K562 (cell line): ENCODE data around the gene CHML. TPM values are rescaled to one million over a fixed set of nuclear protein-coding genes. Genes with fewer than 3 reads are reported as not detected.

ENCODE experiments used
- ATAC-seq: fragments of 200-7000 bp; cut with Tn5 transposase; 3 replicates; pipeline ENCODE4 v1.9.1; 2020; ENCODE audit warnings: moderate library complexity
- BruUV-seq: library from RNA; stranded (reverse); fragments of 400-500 nt; replicated peaks from 2 replicates; lab custom pipeline; 2021; lab: Mats Ljungman, UMichigan
- CTCF ChIA-PET: fragments of 300-600 bp; formaldehyde crosslinking; extraction: SDS; loops from one replicate; lab custom pipeline; 2021; ENCODE audit warnings: low intra/inter-chr PET ratio; lab: Yijun Ruan, JAX
- POLR2A ChIA-PET: fragments of 300-600, 350-650 bp; sonication (Branson Sonifier 250); formaldehyde crosslinking; extraction: SDS; loops from one replicate; lab custom pipeline; 2021; ENCODE audit warnings: antibody characterized with exemption, inconsistent platforms; lab: Yijun Ruan, JAX
- DNase-seq, 4 experiments: peaks; one replicate each; pipeline versions ENCODE4 v3.0.0 to v3.0.0-alpha.2; 2011 to 2018; ENCODE audit warnings: low spot score in 3 of 4, mixed read lengths in 3 of 4; ENCODE audit errors: extremely low read depth in 1 of 4
- FAIRE-seq: peaks from 2 replicates; lab custom pipeline; 2011; peaks lifted over from hg19 to GRCh38; lab: Jason Lieb, UNC
- H2AFZ ChIP-seq: 2 replicates; pipeline ENCODE4 v1.6.0; 2011; ENCODE audit warnings: low read depth, low read length, control low read depth, inconsistent platforms
- H3K27ac ChIP-seq: fragments of 200-600 bp; 3 replicates; pipeline ENCODE4 v1.8.0; 2011; ENCODE audit warnings: low read depth, mild to moderate bottlenecking, control low read depth, inconsistent platforms, low read length, moderate library complexity, mixed read lengths; ENCODE audit errors: extremely low read depth
- H3K27me3 ChIP-seq, 2 experiments: fragments of 300-600 bp in 1 of 2; 2 replicates in 1 of 2; 3 replicates in 1 of 2; pipeline versions ENCODE4 v1.6.0 to v1.8.0; 2011; ENCODE audit warnings: inconsistent platforms in 2 of 2, low read length in 2 of 2, mild to moderate bottlenecking in 1 of 2, mixed read lengths in 1 of 2, moderate library complexity in 1 of 2; ENCODE audit not compliant: control insufficient read depth in 2 of 2, insufficient read depth in 2 of 2
- H3K36me3 ChIP-seq: fragments of 300-600 bp; 3 replicates; pipeline ENCODE4 v1.8.0; 2011; ENCODE audit warnings: mild to moderate bottlenecking, low read length, inconsistent platforms; ENCODE audit not compliant: control insufficient read depth, insufficient read depth
- H3K4me1 ChIP-seq, 2 experiments: fragments of 200-600 bp in 1 of 2; replicated peaks in 1 of 2; 2 replicates in 1 of 2; 3 replicates in 1 of 2; pipeline versions ENCODE4 v1.5.1 to v1.8.0; 2011; ENCODE audit warnings: inconsistent platforms in 2 of 2, low read length in 2 of 2, mild to moderate bottlenecking in 1 of 2, mixed read lengths in 1 of 2, moderate library complexity in 1 of 2; ENCODE audit not compliant: control insufficient read depth in 2 of 2, insufficient read depth in 2 of 2
- H3K4me2 ChIP-seq: 2 replicates; pipeline ENCODE4 v1.6.1; 2011; ENCODE audit warnings: low read length, control low read depth, inconsistent platforms, mixed read lengths; ENCODE audit not compliant: insufficient read depth
- H3K4me3 ChIP-seq: fragments of 200-600 bp; sonication (generic), shearing (Covaris generic); 2 replicates; pipeline ENCODE4 v1.5.1; 2016; ENCODE audit warnings: control low read depth, inconsistent platforms
- H3K79me2 ChIP-seq: fragments of 200-600 bp; 3 replicates; pipeline ENCODE4 v1.8.0; 2011; ENCODE audit warnings: low read length, inconsistent platforms; ENCODE audit not compliant: control insufficient read depth, insufficient read depth
- H3K9ac ChIP-seq, 2 experiments: 2 replicates each; pipeline versions ENCODE4 v1.6.0 to v1.6.1; 2011; ENCODE audit warnings: low read depth in 2 of 2, low read length in 2 of 2, control low read depth in 1 of 2, inconsistent platforms in 1 of 2, mild to moderate bottlenecking in 1 of 2, mixed read lengths in 1 of 2; ENCODE audit not compliant: insufficient read depth in 1 of 2
- H3K9me1 ChIP-seq: one replicate; pipeline ENCODE4 v1.6.0; 2011; ENCODE audit warnings: inconsistent platforms, mild to moderate bottlenecking, low read length, moderate library complexity; ENCODE audit not compliant: control insufficient read depth, insufficient read depth
- H3K9me3 ChIP-seq: replicated peaks from 2 replicates; pipeline ENCODE4 v1.5.1; 2011; ENCODE audit warnings: low read depth, low read length, inconsistent platforms; ENCODE audit not compliant: control insufficient read depth, insufficient read depth
- H4K20me1 ChIP-seq: replicated peaks from 2 replicates; pipeline ENCODE4 v1.6.1; 2011; ENCODE audit warnings: low read length, inconsistent platforms, mixed read lengths; ENCODE audit not compliant: control insufficient read depth, insufficient read depth
- IFI16 ChIP-seq: fragments of 250-450 bp; sonication (Bioruptor Pico); IDR thresholded peaks from 2 replicates; pipeline ENCODE4 v2.1.2; 2022; ENCODE audit warnings: mild to moderate bottlenecking, inconsistent platforms
- MAZ ChIP-seq, 2 experiments: fragments of 450-650 bp in 1 of 2; sonication (generic) in 1 of 2; formaldehyde crosslinking; IDR thresholded peaks in 1 of 2; conservative IDR thresholded peaks in 1 of 2; 2 replicates each; pipeline versions ENCODE4 v1.4.0 to v1.5.0; 2020; ENCODE audit warnings: mild to moderate bottlenecking in 1 of 2, missing genetic modification reagents in 1 of 2
- PRMT5 ChIP-seq: sonication (generic); formaldehyde crosslinking; IDR thresholded peaks from 2 replicates; pipeline ENCODE4 v1.5.0; 2020; ENCODE audit warnings: missing genetic modification reagents
- ZNF316 ChIP-seq: fragments of 450-650 bp; IDR thresholded peaks from 2 replicates; pipeline ENCODE4 v1.6.1; 2016
- WGBS: fragments of 100-300 bp; shearing (Covaris generic); methylation state at CpG from one replicate; pipeline ENCODE4 v1.1.6; 2016; ENCODE audit warnings: low coverage, mixed read lengths; ENCODE audit not compliant: insufficient coverage; ENCODE audit errors: missing lambda C conversion rate; 5-methylcytosine and 5-hydroxymethylcytosine counted together
- in situ Hi-C: fragments of 300-500 bp; cut with MboI; formaldehyde crosslinking; loops from 4 replicates; pipeline ENCODE4 v1.15.0; 2018; ENCODE audit warnings: inconsistent platforms, mixed read lengths
- intact Hi-C: fragments of 100-400 bp; cut with micrococcal nuclease; formaldehyde crosslinking; loops from 2 replicates; pipeline ENCODE4 v1.14.2; 2022
- polyA plus RNA-seq, 8 experiments: library from polyadenylated mRNA; depleted of rRNA in 4 of 8; stranded (reverse) in 5 of 8; unstranded in 3 of 8; fragments of >200 nt; fragmentation: Nextera tagmentation in 2 of 8; fragmentation: Illumina TruSeq in 1 of 8; extraction: Ambion mirVana in 2 of 8; extraction: Trizol in 1 of 8; gene quantifications; 2 replicates each; pipeline versions ENCODE4 v1.2.1 to v1.2.3, GENCODE V29; 2011 to 2014; ENCODE audit warnings: inconsistent platforms in 1 of 8, missing spikeins in 1 of 8
- total RNA-seq, 7 experiments: library from RNA; depleted of rRNA in 6 of 7; stranded (reverse); fragments of >200 nt in 6 of 7; fragmentation: Illumina TruSeq in 2 of 7; extraction: Trizol in 2 of 7; gene quantifications; 2 replicates each; pipeline versions ENCODE4 v1.2.1 to v1.2.3, GENCODE V29; 2011 to 2021; ENCODE audit warnings: low replicate concordance in 1 of 7
- TF ChIP-seq, protein P1 (sequence below), 2 experiments: fragments of 450-650 bp; IDR thresholded peaks; 2 replicates each; pipeline ENCODE4 v1.6.1; 2018; ENCODE audit warnings: mild to moderate bottlenecking in 2 of 2, low read depth in 1 of 2; ENCODE audit not compliant: partially characterized antibody in 2 of 2

Gene CHML
- total and polyA plus RNA-seq, 9 of the 15 experiments (the other 6 are each of a cell fraction or from before 2014, with no cell fraction given): 13.0 to 88.3 (median 62.8) TPM

DNA sequence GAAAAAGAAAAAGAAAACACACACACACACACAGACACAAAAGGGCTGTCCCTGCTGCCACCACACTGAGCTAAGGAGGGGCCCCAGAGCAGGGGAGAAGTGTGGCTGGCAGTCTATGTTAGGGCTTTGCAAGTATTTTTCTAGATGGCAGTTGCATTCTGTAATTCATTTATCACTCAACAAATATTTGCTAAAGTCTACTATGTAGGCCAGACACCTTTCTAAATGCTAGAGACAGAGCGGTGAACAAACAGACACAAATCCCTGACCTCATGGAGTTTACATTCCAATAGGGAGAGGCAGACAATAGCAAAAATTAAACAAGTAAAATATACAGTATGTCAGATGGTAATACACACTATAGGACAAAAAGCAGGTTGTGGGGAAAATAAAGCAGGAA, 32.1 kb upstream of the CHML start:
- intact Hi-C loops (no loop called here), in situ Hi-C loops (no loop called here)
- Histone ChIP-seq H3K27me3 (no peaks in the 10 kb centered on the region), H3K4me3 (no peak overlapping the region), H3K9ac (no peak overlapping the region), H3K9me3 (no peaks in the 10 kb centered on the region), H2AFZ (peak overlapping the region; percentile 49; the same call in 1 of the 2 replicates), H4K20me1 (no peaks in the 10 kb centered on the region), H3K9me1 (no peaks in the 10 kb centered on the region), H3K79me2 (no peaks in the 10 kb centered on the region), H3K27ac (no peak overlapping the region), H3K4me1 (no peaks in the 10 kb centered on the region; a peak in 2 of 5 replicates), H3K4me2 (no peak overlapping the region), H3K36me3 (no peaks in the 10 kb centered on the region)
- ChIA-PET POLR2A (interaction anchor here (0.5 kb wide), 1 partner anchor 312 kb away, joined by 3 read pairs; no protein-coding TSS in a partner anchor), CTCF (no interaction called here)
- WGBS: 87% methylated on average over 1 of the region's 1 CpG
- FAIRE-seq: no peak
- TF ChIP-seq, protein P1, sequence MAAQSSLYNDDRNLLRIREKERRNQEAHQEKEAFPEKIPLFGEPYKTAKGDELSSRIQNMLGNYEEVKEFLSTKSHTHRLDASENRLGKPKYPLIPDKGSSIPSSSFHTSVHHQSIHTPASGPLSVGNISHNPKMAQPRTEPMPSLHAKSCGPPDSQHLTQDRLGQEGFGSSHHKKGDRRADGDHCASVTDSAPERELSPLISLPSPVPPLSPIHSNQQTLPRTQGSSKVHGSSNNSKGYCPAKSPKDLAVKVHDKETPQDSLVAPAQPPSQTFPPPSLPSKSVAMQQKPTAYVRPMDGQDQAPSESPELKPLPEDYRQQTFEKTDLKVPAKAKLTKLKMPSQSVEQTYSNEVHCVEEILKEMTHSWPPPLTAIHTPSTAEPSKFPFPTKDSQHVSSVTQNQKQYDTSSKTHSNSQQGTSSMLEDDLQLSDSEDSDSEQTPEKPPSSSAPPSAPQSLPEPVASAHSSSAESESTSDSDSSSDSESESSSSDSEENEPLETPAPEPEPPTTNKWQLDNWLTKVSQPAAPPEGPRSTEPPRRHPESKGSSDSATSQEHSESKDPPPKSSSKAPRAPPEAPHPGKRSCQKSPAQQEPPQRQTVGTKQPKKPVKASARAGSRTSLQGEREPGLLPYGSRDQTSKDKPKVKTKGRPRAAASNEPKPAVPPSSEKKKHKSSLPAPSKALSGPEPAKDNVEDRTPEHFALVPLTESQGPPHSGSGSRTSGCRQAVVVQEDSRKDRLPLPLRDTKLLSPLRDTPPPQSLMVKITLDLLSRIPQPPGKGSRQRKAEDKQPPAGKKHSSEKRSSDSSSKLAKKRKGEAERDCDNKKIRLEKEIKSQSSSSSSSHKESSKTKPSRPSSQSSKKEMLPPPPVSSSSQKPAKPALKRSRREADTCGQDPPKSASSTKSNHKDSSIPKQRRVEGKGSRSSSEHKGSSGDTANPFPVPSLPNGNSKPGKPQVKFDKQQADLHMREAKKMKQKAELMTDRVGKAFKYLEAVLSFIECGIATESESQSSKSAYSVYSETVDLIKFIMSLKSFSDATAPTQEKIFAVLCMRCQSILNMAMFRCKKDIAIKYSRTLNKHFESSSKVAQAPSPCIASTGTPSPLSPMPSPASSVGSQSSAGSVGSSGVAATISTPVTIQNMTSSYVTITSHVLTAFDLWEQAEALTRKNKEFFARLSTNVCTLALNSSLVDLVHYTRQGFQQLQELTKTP (IDR thresholded peaks at IDR 0.05; ENCODE audit: low read depth in 1 of 2, partially characterized antibody in 2 of 2): no peak
- TF ChIP-seq MAZ (CRISPR knock-in tag; conservative IDR thresholded peaks at IDR 0.05 in 1 of 2, IDR thresholded peaks at IDR 0.05 in 1 of 2): no peak
- TF ChIP-seq ZNF316: peak; percentile 34
- TF ChIP-seq PRMT5 (CRISPR knock-in tag): no peak
- TF ChIP-seq IFI16 (CRISPR knock-in tag): no peak
- no TSS peak for BruUV-seq
- DNase-seq: no peak
- no peak for ATAC-seq
